ENCODE data around the gene FOXN3. TPM values are rescaled to one million over a fixed set of nuclear protein-coding genes. Genes with fewer than 3 reads are reported as not detected.
A peak's percentile ranks its signal among the peaks of the same experiment; 100 is the strongest.

The FOXN3 gene
- polyA plus RNA-seq, 4 donors = 30.9 to 36.7 (median 34.0) TPM

- DNase-seq (ENCODE audit: low read depth in 4 of 4, low spot score in 3 of 4) = no peak
Measured at GRCh38 chr14:89432226-89432625, 15.2 kb upstream of the FOXN3 start.

GRCh38 chr14:89430391-89431236 lies 13.6 kb upstream of the FOXN3 start:
- DNase-seq (ENCODE audit: low read depth in 4 of 4, low spot score in 3 of 4) = no peak

- no peak for DNase-seq (ENCODE audit: low read depth in 4 of 4, low spot score in 3 of 4)
Measured at GRCh38 chr14:89429199-89430181, 12.5 kb upstream of the FOXN3 start.

GRCh38 chr14:89428546-89429198 lies 11.6 kb upstream of the FOXN3 start:
- DNase-seq (ENCODE audit: low read depth in 4 of 4, low spot score in 3 of 4) = no peak

GRCh38 chr14:89428173-89428523 lies 11.1 kb upstream of the FOXN3 start:
- no peak for DNase-seq (ENCODE audit: low read depth in 4 of 4, low spot score in 3 of 4)

GRCh38 chr14:89427426-89428172 lies 10.6 kb upstream of the FOXN3 start:
- DNase-seq (ENCODE audit: low read depth in 4 of 4, low spot score in 3 of 4) = no peak

- no peak for DNase-seq (ENCODE audit: low read depth in 4 of 4, low spot score in 3 of 4)
Measured at GRCh38 chr14:89425931-89426330, 8.9 kb upstream of the FOXN3 start.

- no peak for DNase-seq (ENCODE audit: low read depth in 4 of 4, low spot score in 3 of 4)
Measured at GRCh38 chr14:89424241-89424640, 7.2 kb upstream of the FOXN3 start.

- no peak for DNase-seq (ENCODE audit: low read depth in 4 of 4, low spot score in 3 of 4)
Measured at GRCh38 chr14:89422952-89423345, 5.9 kb upstream of the FOXN3 start.

GRCh38 chr14:89422181-89422951 lies 5.3 kb upstream of the FOXN3 start:
- no peak for DNase-seq (ENCODE audit: low read depth in 4 of 4, low spot score in 3 of 4)

- DNase-seq (ENCODE audit: low read depth in 4 of 4, low spot score in 3 of 4) = no peak
Measured at GRCh38 chr14:89420502-89420901, 3.5 kb upstream of the FOXN3 start.

GRCh38 chr14:89419973-89420482 lies 3.0 kb upstream of the FOXN3 start:
- DNase-seq (ENCODE audit: low read depth in 4 of 4, low spot score in 3 of 4) = no peak

- no peak for DNase-seq (ENCODE audit: low read depth in 4 of 4, low spot score in 3 of 4)
Measured at GRCh38 chr14:89418976-89419375, 1.9 kb upstream of the FOXN3 start.

GRCh38 chr14:89418452-89418851 lies 1.4 kb upstream of the FOXN3 start:
- no peak for DNase-seq (ENCODE audit: low read depth in 4 of 4, low spot score in 3 of 4)

GRCh38 chr14:89417465-89418225 lies 612 bp upstream of the FOXN3 start:
- no peak for DNase-seq (ENCODE audit: low read depth in 4 of 4, low spot score in 3 of 4)

- DNase-seq (ENCODE audit: low read depth in 4 of 4, low spot score in 3 of 4) = peak; percentile 95 to 99 (median 97)
Measured at GRCh38 chr14:89416002-89416995, 734 bp downstream of the FOXN3 start.

GRCh38 chr14:89415159-89415558 lies 1.9 kb downstream of the FOXN3 start:
- no peak for DNase-seq (ENCODE audit: low read depth in 4 of 4, low spot score in 3 of 4)
